Lower lobe of right lung (tissue), 2 donors: ENCODE results near the gene OR51V1. TPM values are rescaled to one million over a fixed set of nuclear protein-coding genes. Genes with fewer than 3 reads are reported as not detected.

Source experiments
- ATAC-seq, 2 donors: fragments of 200-7000 bp; cut with Tn5 transposase; one replicate each; pipeline ENCODE4 v1.9.1; 2020 to 2022; ENCODE audit warnings: mild to moderate bottlenecking in 2 of 2, moderate library complexity in 2 of 2
- DNase-seq: peaks from one replicate; pipeline ENCODE4 v3.0.0-alpha.2; 2020
- H3K27ac ChIP-seq: fragments of 200-600 bp; one replicate; pipeline ENCODE4 v1.8.0; 2022
- H3K27me3 ChIP-seq: fragments of 200-600 bp; one replicate; pipeline ENCODE4 v1.8.0; 2022; ENCODE audit warnings: low read depth
- H3K36me3 ChIP-seq: fragments of 200-600 bp; one replicate; pipeline ENCODE4 v1.8.0; 2022; ENCODE audit warnings: mild to moderate bottlenecking
- H3K4me1 ChIP-seq: fragments of 200-600 bp; one replicate; pipeline ENCODE4 v1.8.0; 2022
- H3K4me3 ChIP-seq: fragments of 200-600 bp; one replicate; pipeline ENCODE4 v1.8.0; 2022; ENCODE audit warnings: mild to moderate bottlenecking
- H3K9me3 ChIP-seq: fragments of 200-600 bp; one replicate; pipeline ENCODE4 v1.8.0; 2022
- CTCF ChIP-seq: fragments of 200-600 bp; IDR thresholded peaks from one replicate; pipeline ENCODE4 v1.8.0; 2022; ENCODE audit warnings: antibody characterized with exemption, mild to moderate bottlenecking
- intact Hi-C: fragments of 100-400 bp; cut with DNase I; formaldehyde crosslinking; loops from one replicate; pipeline ENCODE4 v1.11.0; 2022
- total RNA-seq: library from RNA; stranded (reverse); fragmentation: NEBNext Ultra II Directional; extraction: Animal tissue kit (Norgen Biotek cat#: 25700); gene quantifications from one replicate; pipeline ENCODE4 v1.2.1, GENCODE V29; 2021
- donor health status: DM: no; HTN: yes; CAD: no; lungs with severe emphysema.

The OR51V1 gene
- total RNA-seq, 1 donor from 2014 or later = not detected

GRCh38 chr11:5243816-5244180, 43.3 kb upstream of the OR51V1 start:
- intact Hi-C loops = no loop called here
- no peak overlapping the region for H3K27ac ChIP-seq
- TF ChIP-seq CTCF = no peak
- no peak overlapping the region for H3K4me3 ChIP-seq
- H3K9me3 ChIP-seq = no peaks in the 10 kb centered on the region
- H3K27me3 ChIP-seq = no peaks in the 10 kb centered on the region
- ATAC-seq (no peak), DNase-seq (no peak)
- H3K4me1 ChIP-seq = no peaks in the 10 kb centered on the region
- no peaks in the 10 kb centered on the region for H3K36me3 ChIP-seq

- TF ChIP-seq CTCF = no peak
- H3K36me3 ChIP-seq = no peaks in the 10 kb centered on the region
- no peaks in the 10 kb centered on the region for H3K27me3 ChIP-seq
- intact Hi-C loops = no loop called here
- ATAC-seq (no peak), DNase-seq (no peak)
- no peaks in the 10 kb centered on the region for H3K4me1 ChIP-seq
- no peak overlapping the region for H3K27ac ChIP-seq
- no peaks in the 10 kb centered on the region for H3K9me3 ChIP-seq
- H3K4me3 ChIP-seq = no peak overlapping the region
Measured at GRCh38 chr11:5242933-5243815, 42.7 kb upstream of the OR51V1 start.

- Histone ChIP-seq H3K9me3 (no peaks in the 10 kb centered on the region), H3K36me3 (no peaks in the 10 kb centered on the region), H3K27ac (no peak overlapping the region), H3K4me3 (no peak overlapping the region), H3K4me1 (no peaks in the 10 kb centered on the region), H3K27me3 (no peaks in the 10 kb centered on the region)
- DNase-seq = no peak
- no peak for TF ChIP-seq CTCF
- intact Hi-C loops = no loop called here
- no peak for ATAC-seq
Measured at GRCh38 chr11:5242208-5242607, 41.7 kb upstream of the OR51V1 start.

- Histone ChIP-seq H3K4me1 (no peaks in the 10 kb centered on the region), H3K9me3 (no peaks in the 10 kb centered on the region), H3K36me3 (no peaks in the 10 kb centered on the region), H3K27ac (no peak overlapping the region), H3K4me3 (no peak overlapping the region), H3K27me3 (no peaks in the 10 kb centered on the region)
- ATAC-seq = no peak
- intact Hi-C loops = no loop called here
- DNase-seq = no peak
- TF ChIP-seq CTCF = no peak
Measured at GRCh38 chr11:5241458-5241857, 41.0 kb upstream of the OR51V1 start.

- no peak for DNase-seq
- ATAC-seq = no peak
Measured at GRCh38 chr11:5240458-5240857, 40.0 kb upstream of the OR51V1 start.

More at GRCh38 chr11:5240458-5240857, 40.0 kb upstream of the OR51V1 start:
- Histone ChIP-seq H3K9me3 (no peaks in the 10 kb centered on the region), H3K27me3 (no peaks in the 10 kb centered on the region), H3K4me1 (no peaks in the 10 kb centered on the region), H3K36me3 (no peaks in the 10 kb centered on the region), H3K4me3 (no peak overlapping the region), H3K27ac (no peak overlapping the region)
- no peak for TF ChIP-seq CTCF
- intact Hi-C loops = no loop called here
